ENCODE data around the gene GPR183.

The GPR183 gene

DNA sequence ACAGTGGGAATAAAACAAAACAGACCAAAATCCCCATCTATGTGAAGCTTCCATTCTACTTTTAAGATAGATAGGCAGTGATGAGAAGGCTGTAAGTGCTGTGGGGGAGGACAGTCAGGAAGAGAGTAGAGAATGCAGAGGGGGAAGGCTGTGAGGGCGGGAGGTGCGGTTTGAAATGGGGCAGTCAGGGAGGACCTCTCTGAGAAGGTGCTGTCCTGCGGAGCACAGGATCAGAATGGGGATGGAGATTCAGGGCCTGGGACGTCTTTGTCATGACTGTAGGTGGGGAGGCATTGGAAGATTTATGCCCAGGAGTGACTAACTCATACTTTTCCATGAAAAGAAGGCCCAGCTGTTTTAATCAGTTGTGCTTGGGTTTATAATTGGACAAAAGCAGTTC lies 3.9 kb upstream of the GPR183 start:
- no peak for DNase-seq

DNA sequence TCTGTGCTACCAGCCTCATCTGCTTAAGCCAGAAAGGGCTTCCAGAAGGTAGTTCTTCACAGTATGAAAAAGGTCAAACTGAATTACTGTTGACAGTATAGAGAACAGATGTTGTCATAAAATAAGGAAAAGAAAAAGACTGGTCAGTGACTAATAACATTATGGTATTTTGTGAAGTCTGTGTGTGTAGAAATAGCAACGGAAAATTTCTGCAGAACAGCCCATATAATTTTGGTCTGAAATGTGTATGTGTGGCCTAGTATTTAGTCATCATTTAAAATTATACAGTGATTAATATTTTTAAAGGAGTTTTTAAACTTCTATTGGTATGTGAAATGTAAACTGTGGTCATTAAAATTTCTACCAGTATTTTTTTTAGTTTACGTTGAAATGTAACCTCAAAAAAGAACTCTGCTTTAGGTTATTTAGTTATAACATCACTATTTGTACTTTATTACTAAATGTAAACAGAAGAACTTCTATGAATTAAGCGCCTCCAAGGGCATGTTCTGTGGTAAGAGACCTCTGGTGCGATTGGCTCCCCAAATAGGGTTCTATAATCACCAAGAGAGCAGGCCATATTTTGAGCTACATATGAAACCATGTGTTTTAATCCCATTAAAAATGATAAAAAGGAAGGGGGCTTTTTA lies 3.3 kb upstream of the GPR183 start:
- DNase-seq: no peak

DNA sequence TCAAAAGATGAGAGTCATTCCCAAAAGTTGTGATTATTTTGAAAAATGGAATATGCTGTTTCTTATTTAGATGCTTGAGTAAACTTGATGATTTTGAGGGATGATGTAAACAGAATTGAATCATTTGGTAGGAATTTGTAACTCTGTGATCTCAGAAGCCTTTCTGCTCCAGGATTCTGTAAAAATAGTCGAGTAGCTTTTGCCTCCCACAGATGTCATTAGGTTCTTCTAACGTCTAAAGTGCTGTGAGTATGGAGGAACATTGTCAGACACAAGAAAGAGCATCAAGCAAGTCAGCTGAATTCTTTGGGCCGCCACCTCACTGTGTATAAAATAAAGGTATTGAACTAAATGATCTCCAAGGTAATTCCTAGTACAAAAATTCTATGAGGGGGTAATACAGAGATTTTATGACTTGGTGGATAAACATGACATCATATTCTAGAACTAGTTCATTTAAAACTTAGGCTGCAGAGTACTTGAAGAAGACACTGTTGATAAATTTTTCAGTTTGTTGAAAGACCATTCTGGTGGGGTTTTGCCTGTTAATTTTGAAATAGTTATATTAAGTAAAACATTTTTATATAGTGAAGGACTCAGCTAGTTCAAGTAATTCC lies 1.4 kb upstream of the GPR183 start:
- no peak for DNase-seq

DNA sequence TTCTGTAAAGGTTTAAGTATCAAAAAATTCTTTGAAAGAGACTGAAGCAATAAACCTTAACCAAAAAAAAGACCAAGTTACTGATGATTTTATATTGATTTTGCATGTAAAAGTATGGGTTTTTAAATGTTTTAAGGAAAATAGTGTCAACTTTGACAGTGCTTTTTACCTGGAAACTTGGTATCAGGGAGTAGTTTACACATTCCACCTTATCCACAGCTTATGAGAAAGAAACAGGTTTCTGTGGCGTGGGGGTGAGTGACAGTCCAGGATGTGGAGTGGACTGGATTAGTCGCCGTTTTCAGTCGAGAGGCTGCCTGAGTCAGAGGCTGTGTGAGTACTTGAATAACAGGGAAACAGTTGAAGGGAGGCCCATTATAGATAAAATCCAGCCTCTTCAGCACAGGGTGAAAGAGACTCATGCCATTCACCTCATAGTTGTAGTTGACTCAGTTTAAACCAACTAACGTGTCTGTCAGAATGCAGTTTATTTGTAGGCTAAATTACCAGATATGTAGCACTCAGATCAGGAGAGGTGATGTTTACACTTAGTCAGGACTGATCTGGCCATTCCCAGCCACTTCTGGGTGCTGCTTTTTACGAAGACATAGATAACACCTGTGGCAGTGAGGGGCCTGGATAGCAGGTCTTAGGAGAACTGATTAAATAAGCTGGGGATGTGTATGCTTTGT lies 595 bp upstream of the GPR183 start:
- no peak for DNase-seq

DNA sequence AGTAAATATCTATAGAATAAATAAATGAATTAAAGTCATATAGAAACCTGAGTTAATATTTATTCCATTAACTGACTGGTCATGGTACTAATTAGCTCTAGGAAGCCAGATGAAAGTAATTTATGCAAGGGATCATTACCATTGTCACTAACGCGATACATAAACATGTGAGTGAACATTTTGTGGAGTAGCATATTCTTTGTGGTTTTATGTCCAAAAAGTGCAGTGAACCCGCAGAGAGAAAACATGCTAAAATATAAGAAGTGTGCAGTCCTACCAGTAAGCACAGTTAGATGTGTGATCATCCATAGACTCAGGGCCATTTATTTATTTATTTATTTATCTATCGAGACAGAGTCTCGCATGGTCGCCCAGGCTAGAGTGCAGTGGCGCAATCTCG lies 1.6 kb downstream of the GPR183 start:
- DNase-seq: no peak

DNA sequence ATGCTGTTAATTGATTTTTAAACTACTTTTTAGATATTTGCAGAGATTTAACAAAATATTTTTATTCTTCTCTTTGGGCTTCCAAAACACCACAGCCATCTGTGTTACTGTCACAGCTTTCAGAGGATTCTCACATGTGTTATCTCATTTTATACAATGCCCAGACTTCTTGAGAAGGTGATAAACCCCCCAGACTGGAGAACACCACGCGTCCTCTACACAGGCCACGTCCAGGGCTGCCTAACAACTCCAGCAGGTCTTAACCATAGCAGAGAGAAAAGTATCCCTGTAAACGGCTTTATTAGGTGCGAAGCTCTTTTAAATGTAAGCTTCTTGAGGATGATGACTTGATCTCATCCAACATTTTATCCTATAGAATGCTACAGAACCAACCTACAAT lies 2.0 kb downstream of the GPR183 start:
- DNase-seq: no peak

DNA sequence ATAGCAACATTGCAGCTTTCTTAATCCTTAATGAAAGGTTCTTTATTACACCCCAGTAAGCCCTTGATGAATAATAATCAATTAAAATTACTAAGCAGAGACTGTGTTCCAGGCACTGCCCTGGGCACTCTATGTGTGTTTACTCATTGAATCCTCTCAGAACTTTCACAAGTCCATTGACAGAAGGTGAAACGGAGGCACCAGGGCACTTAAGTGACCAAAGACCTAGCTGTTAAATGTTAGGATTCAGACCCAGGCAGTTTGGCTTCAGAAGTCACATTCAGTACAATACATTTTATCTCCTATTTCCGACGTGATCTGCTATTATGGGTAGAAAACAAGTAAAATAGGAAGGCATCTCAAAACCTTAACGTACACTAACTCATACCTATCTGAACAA lies 2.7 kb downstream of the GPR183 start:
- no peak for DNase-seq

DNA sequence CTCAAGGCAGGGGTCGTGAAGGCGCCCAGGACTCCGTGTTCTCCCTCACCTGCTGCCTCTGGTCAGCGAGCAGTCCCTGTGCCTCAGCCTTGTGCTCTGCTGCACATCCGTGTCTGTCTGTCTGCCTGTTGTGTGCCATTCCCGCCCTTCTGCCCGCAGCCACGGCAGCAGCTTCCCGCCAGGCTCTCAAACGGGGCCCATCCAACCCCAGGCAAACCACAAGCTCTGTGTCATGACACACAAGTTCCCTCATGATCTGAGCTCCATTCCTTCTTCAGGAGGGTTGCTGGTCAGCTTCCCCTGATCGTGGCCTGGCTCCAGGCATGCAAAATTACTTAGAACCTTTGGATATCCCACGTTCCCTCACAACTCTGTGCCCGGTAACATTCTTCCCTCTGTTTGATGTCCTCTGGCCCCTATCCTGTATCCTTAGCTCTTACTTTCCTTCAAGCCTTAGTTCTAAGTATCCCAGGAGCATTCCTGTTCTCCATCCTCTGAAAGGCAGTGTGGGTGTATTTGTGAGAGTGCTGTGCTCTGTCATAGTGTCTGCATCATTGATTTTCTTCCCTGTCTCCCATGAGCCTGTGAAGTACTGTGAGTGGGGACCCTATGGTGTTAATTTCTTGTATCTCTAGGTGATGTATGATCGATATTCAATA lies 3.2 kb downstream of the GPR183 start:
- DNase-seq: no peak

DNA sequence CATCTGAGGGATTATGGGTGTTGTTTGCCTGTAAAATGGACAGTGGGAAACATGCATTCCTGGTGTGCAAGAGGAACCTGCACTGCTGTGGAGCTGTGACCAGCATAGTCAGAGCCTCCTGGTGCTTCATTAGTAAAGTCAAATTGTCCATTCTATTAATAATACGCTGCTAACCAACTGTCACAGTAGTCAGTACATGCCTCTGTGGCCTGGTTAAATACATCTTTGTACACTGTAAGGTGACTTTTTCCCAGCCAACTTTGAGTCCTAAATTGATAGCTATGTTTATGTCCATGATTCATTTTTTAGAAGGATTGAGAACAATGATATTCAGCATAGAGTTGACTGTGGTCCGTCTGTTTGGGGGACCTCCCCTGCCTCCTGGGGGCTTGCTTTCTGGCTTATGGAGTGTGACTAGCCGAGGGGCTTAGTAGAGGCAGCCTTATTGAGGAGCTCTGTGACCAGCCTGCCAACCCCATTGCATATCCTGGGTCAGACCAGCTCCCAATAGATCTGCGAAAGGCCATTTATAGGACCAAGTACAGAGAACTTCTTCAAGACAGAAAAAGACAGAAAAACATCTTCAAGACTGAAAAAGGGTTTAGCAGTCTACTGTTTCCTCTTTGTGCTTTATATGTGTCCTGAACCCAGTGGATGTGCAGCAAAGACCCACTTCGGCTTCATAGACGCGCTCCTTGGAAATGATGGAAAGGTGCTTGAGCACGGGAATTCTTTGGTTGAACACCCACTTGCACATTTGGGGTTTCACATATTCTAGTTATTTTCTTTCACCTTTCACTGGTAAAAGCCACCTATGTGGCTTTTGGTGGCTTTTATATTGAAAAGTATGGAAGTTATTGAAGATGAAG lies 4.3 kb downstream of the GPR183 start:
- no peak for DNase-seq

DNA sequence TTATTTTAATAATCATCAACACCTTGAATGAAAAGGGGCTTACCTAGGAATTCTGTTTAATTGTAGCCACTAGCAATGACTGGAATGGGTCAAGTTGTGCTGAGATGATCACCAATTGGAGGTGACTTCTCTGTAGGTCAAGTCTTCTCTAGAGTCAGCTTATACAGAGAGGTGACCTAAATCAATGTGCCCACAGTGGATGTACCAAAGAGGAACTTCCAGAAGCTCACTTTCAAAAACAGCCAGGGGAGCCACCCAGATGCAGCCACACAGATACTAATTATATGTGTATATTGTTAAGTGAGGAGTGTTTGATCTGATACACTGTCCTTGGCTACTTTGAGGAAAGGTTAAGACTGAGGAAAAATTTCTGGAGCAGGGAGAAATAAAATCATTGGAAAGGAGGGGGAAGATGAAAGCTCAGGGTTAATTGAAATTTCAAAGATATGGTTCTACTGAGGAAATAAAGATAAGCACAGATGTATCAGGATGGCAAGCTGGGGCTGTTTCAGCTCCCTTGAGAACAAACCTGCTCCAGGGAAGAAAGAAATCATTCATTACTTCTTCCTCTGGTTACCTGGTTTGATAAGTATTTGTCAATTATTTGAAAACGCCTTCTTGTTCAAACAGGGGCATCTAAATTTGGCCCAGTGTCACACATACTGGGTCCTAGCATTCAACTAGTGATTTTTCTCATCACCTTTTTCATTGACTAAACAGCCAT lies 5.1 kb downstream of the GPR183 start:
- DNase-seq: no peak

DNA sequence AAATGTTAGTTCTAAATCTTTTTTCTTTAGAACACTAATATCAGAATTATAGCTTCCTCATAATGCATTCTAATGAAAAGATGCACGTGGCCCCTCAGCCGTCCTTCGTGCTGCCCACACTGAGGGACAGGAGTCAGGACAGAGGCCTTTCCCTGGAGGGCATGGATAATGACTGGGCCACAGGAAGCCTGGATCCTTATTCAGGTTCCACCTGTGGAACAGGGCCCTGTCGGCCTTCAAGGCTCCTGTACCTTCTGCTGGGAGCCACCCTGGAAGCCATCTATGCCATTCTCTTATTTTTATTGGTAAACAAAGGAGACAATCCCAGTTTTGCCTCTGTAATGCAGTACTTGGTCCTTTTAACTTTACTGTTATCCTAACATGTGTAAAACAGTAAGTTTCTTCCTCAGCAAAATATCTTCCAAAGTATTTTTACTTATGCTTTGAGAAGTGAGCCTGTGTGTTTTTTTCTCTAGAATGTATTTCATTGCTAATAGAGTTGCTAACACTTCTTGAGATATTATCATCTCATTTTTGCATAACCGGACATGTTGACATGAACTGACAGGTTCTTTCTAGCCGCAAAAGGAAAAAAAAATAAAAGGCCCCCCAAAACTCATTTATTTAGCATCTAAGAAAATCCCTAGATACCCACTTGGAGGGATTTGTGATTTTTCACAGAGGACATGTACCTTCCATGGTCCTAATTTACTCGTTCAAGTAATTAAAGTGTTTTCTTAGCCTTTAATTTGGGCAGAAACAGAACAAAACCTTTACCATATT lies 6.0 kb downstream of the GPR183 start:
- DNase-seq: no peak

DNA sequence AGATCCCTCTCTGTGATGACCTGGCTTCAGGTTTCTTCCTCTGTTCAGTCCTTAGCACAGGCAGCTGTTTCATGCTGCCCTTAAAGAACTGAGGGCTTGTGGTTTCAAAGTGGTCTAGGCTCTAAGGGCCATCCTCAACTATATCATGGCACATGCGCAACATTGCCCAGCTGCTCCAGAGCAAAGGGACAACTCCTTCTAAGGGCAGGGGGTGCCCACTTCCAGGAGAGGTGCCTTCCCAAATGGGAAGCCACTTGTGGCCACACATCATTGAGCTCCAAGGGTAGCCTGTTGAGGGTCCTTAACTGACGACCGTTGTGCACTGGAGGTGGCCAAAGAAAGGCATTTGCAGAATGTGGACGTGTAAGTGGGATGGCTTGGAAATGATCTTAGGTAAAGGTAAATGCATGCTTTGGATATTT lies 7.3 kb downstream of the GPR183 start:
- no peak for DNase-seq

DNA sequence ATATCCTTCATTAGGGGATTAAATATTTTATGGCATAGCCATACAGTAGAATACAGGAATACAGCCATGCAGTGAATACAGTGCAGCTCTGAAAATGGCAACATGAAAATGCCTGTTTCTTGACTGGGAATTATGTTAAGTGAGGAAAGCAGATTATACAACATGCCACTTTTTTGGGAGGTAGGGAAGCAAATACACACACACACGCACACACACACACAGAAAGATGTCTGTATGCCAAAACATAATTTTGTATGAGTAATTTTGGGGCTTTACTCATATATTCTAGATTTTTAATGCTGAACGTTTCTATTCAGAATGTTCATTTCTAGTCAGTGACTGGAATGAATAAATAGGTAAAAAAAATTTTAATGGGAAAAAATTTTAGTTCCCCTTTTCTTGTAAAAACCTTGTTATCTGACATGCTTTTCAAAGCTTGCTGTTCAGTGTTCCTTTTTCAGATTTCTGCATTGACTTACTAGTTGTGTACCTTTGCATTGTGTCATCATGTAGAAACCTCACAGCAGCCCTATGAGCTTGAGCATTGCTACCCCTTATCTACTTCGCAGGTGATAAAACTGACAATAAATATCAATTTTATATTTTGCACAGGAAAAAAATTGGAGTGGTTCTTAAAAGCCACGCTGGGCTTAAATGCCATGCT lies 7.8 kb downstream of the GPR183 start:
- no peak for DNase-seq

DNA sequence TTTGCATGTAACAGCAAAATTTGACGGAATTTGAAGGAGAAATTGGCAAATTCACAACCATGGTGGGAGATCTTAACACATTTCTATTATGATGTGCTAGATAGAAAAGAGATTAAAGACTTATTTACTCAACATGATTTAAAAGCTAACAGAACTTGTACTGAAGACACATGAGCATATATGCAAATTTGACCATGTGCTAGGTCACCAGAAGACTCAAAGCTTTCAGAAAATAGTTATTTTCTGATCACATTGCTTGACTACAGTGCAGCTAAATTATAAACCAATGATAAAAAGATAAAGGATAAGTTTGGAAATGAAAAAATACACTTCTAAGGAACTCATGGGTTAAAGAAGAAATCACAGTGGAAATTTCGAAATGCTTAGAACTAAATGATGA lies 9.1 kb downstream of the GPR183 start:
- no peak for DNase-seq

DNA sequence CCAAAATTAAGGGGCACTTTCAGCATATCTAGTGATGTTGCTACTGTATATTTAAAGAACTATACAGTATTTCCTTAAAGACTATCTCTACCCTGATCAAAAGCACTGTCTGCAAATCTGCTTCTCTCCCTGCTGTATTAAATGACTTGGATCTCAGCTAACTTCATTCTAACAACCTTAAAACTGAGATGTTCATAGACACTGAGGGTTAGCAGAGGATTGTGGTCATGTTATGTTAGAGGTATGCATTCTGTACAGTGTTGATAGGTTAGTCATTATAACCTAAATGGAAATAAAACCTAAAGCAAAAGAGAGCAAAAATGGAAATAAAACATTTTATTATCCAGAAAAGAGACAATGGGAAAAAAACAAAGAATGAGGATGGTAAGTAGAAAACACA lies 9.9 kb downstream of the GPR183 start:
- DNase-seq: no peak

DNA sequence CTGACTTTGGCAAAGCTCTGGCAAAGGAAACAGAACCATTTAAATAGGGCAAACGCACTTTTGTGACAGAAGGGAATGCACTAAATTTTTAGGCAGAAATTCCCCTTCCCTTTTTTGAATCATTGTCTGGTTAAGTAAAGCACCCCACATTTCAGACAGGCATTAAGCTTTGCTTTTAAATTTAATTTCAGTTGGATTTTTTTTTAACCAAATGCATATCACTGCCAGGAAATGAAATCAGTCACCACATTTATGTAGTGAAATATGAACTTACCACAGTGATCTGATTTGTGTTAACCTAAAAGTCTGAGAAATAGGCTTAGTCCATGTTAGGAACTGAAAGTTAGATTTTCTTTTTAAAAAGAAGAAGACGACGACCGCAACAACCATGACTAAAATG lies 10.8 kb downstream of the GPR183 start:
- no peak for DNase-seq

DNA sequence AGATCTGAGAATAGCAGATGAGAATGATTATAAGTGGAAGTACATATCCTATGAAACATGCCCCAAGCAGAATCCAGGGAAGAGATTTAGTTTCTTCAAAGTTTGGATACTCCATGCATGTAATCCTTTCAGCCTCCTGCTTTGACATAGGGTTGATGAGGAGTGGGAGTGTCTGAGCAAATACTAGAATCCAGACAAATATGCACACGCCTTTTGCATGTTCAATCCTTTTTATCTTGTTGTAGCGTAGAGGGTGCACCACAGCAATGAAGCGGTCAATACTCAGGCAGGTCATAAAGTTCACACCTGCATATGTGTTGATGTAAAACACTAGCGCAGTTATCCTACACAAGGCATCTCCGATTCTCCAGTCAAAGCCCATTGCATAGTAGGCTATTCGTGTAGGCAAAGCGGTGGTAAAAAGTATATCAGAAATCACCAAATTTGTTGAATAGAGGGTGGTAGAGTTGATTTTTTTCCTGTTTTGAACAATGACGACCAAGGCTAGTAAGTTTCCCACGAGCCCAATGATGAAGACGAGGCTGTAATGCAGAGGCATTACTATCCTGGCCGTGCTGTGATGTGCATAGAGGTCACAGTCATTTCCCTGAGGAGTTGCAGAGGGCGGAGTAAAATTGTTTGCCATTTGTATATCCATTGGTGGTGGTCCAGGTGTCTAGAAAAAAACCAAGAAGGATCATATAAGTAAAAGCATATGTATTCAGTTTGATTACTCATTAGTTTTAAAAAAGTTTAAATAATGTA lies 11.5 kb downstream of the GPR183 start:
- DNase-seq: no peak

DNA sequence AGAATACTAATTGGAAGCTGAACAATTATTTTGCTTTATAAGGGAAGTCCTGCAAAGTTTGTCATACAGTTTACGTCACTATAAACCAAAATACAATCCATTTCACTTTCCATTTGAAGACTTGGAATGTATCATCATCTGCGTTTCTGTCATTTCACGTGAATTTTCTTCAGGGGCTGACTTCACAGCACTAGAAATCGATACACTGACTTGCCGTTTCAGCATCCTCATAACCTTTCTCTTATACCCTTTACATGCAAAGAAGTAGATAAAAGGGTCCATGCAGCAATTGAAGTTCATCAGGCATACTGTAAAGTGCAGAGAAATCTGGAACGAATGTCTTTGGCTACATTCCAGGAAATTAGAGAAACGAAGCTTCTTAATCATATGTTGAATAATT lies 12.2 kb downstream of the GPR183 start:
- no peak for DNase-seq

DNA sequence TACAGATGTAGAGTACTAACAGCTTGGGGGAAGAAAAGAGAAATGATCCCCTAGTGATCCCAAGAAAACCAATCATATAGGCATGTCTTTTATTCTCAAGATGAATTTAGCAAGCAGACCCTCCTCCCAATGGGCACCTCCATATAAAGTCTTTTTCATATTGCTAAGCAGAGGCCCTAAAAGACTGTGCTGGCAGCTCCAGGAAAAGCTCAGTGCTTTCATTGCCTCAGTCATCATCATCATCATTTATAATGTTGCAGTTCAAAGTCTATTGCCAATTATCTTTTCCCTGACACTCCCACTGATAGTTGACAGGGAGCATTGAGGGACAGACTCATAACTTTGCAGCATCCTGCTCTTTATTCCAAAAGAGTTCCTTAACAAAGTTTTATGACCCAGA lies 13.0 kb downstream of the GPR183 start:
- DNase-seq: no peak

DNA sequence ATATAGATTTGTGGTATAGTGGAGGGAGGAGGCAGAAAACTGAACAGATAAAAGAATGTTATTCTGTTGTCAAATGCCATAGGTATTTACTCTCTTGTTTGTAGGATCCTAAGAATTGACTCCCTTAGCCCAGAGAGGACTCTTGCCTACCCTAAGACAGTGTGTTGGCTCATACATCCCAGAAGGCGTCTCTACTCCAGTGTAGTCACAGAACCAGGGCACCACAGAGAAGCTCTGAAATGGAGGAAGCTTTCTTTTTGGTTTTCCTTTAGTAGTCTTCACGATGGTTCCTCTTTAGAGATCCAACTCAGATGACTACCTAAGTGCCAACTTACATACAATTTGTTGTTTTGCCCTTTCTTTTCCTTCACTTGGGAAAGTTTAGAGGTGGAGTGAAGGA lies 14.0 kb downstream of the GPR183 start:
- no peak for DNase-seq

Data from NCI-H2227 treated with DMSO at 0.1 percent for 48 hours (cell line).